ENCODE measurements around the gene CTNNA3.

CTNNA3 gene

GRCh38 chr10:66538908-66539307 is 1157.1 kb downstream of the CTNNA3 start:
- TF ChIP-seq, protein P1, sequence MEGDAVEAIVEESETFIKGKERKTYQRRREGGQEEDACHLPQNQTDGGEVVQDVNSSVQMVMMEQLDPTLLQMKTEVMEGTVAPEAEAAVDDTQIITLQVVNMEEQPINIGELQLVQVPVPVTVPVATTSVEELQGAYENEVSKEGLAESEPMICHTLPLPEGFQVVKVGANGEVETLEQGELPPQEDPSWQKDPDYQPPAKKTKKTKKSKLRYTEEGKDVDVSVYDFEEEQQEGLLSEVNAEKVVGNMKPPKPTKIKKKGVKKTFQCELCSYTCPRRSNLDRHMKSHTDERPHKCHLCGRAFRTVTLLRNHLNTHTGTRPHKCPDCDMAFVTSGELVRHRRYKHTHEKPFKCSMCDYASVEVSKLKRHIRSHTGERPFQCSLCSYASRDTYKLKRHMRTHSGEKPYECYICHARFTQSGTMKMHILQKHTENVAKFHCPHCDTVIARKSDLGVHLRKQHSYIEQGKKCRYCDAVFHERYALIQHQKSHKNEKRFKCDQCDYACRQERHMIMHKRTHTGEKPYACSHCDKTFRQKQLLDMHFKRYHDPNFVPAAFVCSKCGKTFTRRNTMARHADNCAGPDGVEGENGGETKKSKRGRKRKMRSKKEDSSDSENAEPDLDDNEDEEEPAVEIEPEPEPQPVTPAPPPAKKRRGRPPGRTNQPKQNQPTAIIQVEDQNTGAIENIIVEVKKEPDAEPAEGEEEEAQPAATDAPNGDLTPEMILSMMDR (IDR thresholded peaks at IDR 0.05), result no peak

DNA sequence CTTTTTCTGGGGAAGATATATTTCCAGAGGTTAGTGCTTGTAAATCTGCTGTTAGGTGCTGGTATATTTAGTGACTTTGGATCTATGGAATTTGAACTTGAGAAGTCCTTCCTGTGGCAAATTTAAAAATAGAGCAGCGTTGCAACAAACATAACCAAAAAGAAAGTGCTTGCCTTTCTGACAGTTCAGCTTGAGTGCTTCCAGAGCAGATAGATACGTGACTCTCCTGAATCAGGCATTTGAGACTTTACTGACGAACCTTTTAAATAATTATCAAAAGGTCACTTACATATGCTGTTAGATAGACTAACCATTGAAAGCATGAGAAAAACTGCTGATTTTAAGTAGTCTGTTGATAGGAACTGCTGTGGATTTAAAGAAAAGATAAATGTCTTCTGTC is 1157.6 kb downstream of the CTNNA3 start:
- TF ChIP-seq, protein P1 (IDR thresholded peaks at IDR 0.05), result no peak

DNA sequence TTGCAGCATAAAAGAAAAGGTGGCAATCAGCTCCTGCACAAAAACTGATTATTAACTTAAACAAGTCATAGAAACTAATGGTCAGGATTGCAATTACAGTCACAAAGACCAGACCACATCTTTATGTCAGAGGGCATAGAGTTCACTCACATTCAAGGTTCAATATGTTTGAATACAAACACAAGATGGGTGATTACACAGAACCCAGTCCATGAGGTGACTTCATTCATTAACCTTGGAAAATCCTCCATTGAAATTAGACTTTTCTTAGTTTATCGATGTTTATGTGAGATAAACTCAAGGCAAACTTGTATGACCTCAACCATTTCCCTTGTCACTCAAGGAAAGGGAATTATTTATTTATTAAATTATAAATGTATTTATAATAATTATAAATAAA is 1158.8 kb downstream of the CTNNA3 start:
- TF ChIP-seq, protein P1 (IDR thresholded peaks at IDR 0.05), result no peak

- TF ChIP-seq, protein P1 (IDR thresholded peaks at IDR 0.05), result no peak
Observed at GRCh38 chr10:66535439-66535838, 1160.6 kb downstream of the CTNNA3 start.

DNA sequence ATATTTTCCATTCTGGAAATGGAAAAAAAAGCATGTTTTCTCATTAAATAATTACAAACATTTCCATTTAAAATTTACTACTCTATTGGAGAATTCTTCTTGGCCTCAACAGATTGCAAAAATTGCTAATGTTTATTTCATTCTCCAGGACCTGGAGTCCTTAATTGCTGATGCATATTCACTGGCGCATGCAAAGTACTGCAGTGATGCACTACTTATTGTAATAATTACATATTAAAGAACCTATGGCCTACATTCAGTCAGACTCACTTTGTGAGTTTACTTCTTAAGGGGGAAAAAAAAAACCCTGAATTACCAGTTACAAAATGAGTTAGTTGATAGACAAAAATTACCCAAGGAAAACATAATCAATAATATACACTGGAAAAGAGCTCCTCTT is 1161.1 kb downstream of the CTNNA3 start:
- TF ChIP-seq, protein P1 (IDR thresholded peaks at IDR 0.05), result no peak

GRCh38 chr10:66521506-66521905 is 1174.5 kb downstream of the CTNNA3 start:
- TF ChIP-seq, protein P1 (IDR thresholded peaks at IDR 0.05), result no peak

- TF ChIP-seq, protein P1 (IDR thresholded peaks at IDR 0.05), result no peak
Observed at GRCh38 chr10:66519616-66520015, 1176.4 kb downstream of the CTNNA3 start.

DNA sequence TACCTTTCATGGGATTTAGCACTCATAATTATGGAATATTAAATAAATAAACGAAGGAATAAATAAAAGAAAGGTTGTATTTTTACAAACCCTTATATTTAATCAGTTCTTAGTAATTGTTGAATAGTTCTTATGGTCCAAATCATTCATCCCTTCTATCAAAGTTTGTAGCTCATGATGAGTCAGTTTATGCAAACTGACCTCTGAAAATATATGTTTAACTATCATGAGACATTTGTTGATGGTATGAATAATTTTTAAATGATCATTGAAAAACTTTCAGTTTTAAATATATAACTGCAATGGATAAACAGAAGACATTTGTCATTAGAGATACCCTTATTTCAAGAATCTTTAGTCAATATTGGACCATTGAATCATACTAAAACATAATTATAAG is 1181.3 kb downstream of the CTNNA3 start:
- TF ChIP-seq, protein P1 (IDR thresholded peaks at IDR 0.05), result no peak

Measured in LNCAP (cell line).